SH-SY5Y (cell line): ENCODE data around the gene DCHS1.

Experiments
- GATA2 ChIP-seq: IDR thresholded peaks from 2 replicates; pipeline ENCODE4 v1.6.1; 2011; ENCODE audit warnings: mild to moderate bottlenecking, low read depth, low read length
- GATA3 ChIP-seq: IDR thresholded peaks from 2 replicates; pipeline ENCODE4 v1.6.1; 2011; ENCODE audit warnings: low read depth, mild to moderate bottlenecking, low read length, moderate library complexity

GRCh38 chr11:6681505-6681904 lies 25.9 kb upstream of the DCHS1 start:
- TF ChIP-seq GATA3, result no peak
- no peak for TF ChIP-seq GATA2
